H9 (cell line): Measurements from ENCODE around the gene GRAMD1C. TPM values are rescaled to one million over a fixed set of nuclear protein-coding genes. Genes with fewer than 3 reads are reported as not detected.

Experiments
- DNase-seq: peaks from one replicate; pipeline ENCODE4 v3.0.0-alpha.2; 2017
- H2AFZ ChIP-seq: one replicate; pipeline ENCODE4 v1.6.1; 2013; ENCODE audit warnings: mild to moderate bottlenecking, low read length, control low read depth, moderate library complexity
- H2AK5ac ChIP-seq: 2 replicates; pipeline ENCODE4 v1.6.1; 2013; ENCODE audit warnings: low read length, control low read depth, mixed read lengths; ENCODE audit not compliant: insufficient read length
- H2BK120ac ChIP-seq: one replicate; pipeline ENCODE4 v1.6.1; 2013; ENCODE audit warnings: low read depth, mild to moderate bottlenecking, low read length, control low read depth, inconsistent platforms; ENCODE audit not compliant: poor library complexity, severe bottlenecking
- H2BK12ac ChIP-seq: 2 replicates; pipeline ENCODE4 v1.6.1; 2013; ENCODE audit warnings: low read length, control low read depth, mixed read lengths, low read depth; ENCODE audit not compliant: insufficient read length
- H2BK15ac ChIP-seq: 2 replicates; pipeline ENCODE4 v1.6.1; 2013; ENCODE audit warnings: low read depth, low read length, control low read depth
- H2BK20ac ChIP-seq: one replicate; pipeline ENCODE4 v1.6.1; 2013; ENCODE audit warnings: low read depth, mild to moderate bottlenecking, low read length, control low read depth, inconsistent platforms; ENCODE audit not compliant: poor library complexity, severe bottlenecking
- H2BK5ac ChIP-seq: 2 replicates; pipeline ENCODE4 v1.6.1; 2013; ENCODE audit warnings: low read length, control low read depth, mixed read lengths; ENCODE audit not compliant: insufficient read length
- H3K14ac ChIP-seq: 2 replicates; pipeline ENCODE4 v1.6.1; 2013; ENCODE audit warnings: low read length, control low read depth; ENCODE audit not compliant: insufficient read depth
- H3K18ac ChIP-seq: 2 replicates; pipeline ENCODE4 v1.6.1; 2013; ENCODE audit warnings: low read depth, mild to moderate bottlenecking, mixed read lengths, low read length, control low read depth; ENCODE audit not compliant: insufficient read length
- H3K23ac ChIP-seq: 2 replicates; pipeline ENCODE4 v1.6.1; 2013; ENCODE audit warnings: low read length, control low read depth, mixed read lengths, low read depth; ENCODE audit not compliant: insufficient read length
- H3K23me2 ChIP-seq: 2 replicates; pipeline ENCODE4 v1.6.1; 2013; ENCODE audit warnings: low read depth, mild to moderate bottlenecking, mixed read lengths, low read length, control low read depth; ENCODE audit not compliant: insufficient read length, poor library complexity, severe bottlenecking
- H3K27ac ChIP-seq: 2 replicates; pipeline ENCODE4 v1.5.1; 2013; ENCODE audit warnings: low read length, control low read depth, mixed read lengths, low read depth; ENCODE audit not compliant: insufficient read length
- H3K27me3 ChIP-seq: 2 replicates; pipeline ENCODE4 v1.6.1; 2013; ENCODE audit warnings: low read length, control low read depth, inconsistent platforms; ENCODE audit not compliant: insufficient read depth
- H3K4ac ChIP-seq: 2 replicates; pipeline ENCODE4 v1.6.1; 2013; ENCODE audit warnings: low read depth, mild to moderate bottlenecking, control low read depth, inconsistent platforms, low read length, moderate library complexity
- H3K4me1 ChIP-seq: 2 replicates; pipeline ENCODE4 v1.6.1; 2013; ENCODE audit warnings: low read length, control low read depth, inconsistent platforms; ENCODE audit not compliant: insufficient read depth
- H3K4me2 ChIP-seq: 2 replicates; pipeline ENCODE4 v1.6.1; 2013; ENCODE audit warnings: low read length, control low read depth, mixed read lengths; ENCODE audit not compliant: insufficient read length, insufficient read depth
- H3K56ac ChIP-seq: 2 replicates; pipeline ENCODE4 v1.6.1; 2013; ENCODE audit warnings: low read depth, mild to moderate bottlenecking, mixed read lengths, low read length, control low read depth; ENCODE audit not compliant: insufficient read length
- H3K79me1 ChIP-seq: 2 replicates; pipeline ENCODE4 v1.6.1; 2013; ENCODE audit warnings: low read depth, mild to moderate bottlenecking, moderate library complexity, low read length, control low read depth, inconsistent platforms; ENCODE audit not compliant: insufficient read depth, poor library complexity, severe bottlenecking
- H3K79me2 ChIP-seq: 2 replicates; pipeline ENCODE4 v1.6.1; 2013; ENCODE audit warnings: low read length, control low read depth, inconsistent platforms; ENCODE audit not compliant: insufficient read depth
- H3K9ac ChIP-seq: 2 replicates; pipeline ENCODE4 v1.6.1; 2013; ENCODE audit warnings: low read length, control low read depth, mixed read lengths; ENCODE audit not compliant: insufficient read length; ENCODE audit errors: extremely low read depth
- H3K9me3 ChIP-seq: one replicate; pipeline ENCODE4 v1.6.1; 2013; ENCODE audit warnings: low read depth, low read length, inconsistent platforms; ENCODE audit not compliant: control insufficient read depth
- H3T11ph ChIP-seq: one replicate; pipeline ENCODE4 v1.6.1; 2013; ENCODE audit warnings: mild to moderate bottlenecking, low read length, control low read depth, inconsistent platforms
- H4K20me1 ChIP-seq: one replicate; pipeline ENCODE4 v1.6.1; 2013; ENCODE audit not compliant: control insufficient read depth, insufficient read length, insufficient read depth
- H4K5ac ChIP-seq: 2 replicates; pipeline ENCODE4 v1.6.1; 2013; ENCODE audit warnings: low read depth, mild to moderate bottlenecking, mixed read lengths, low read length, control low read depth; ENCODE audit not compliant: insufficient read length
- H4K8ac ChIP-seq: replicated peaks from 2 replicates; pipeline ENCODE4 v1.6.1; 2013; ENCODE audit warnings: low read length, control low read depth, mixed read lengths, low read depth; ENCODE audit not compliant: insufficient read length
- H4K91ac ChIP-seq: 2 replicates; pipeline ENCODE4 v1.6.1; 2013; ENCODE audit warnings: low read depth, mild to moderate bottlenecking, moderate library complexity, mixed read lengths, low read length, control low read depth; ENCODE audit not compliant: insufficient read length
- H3K27ac Mint-ChIP-seq, 3 experiments: 2 replicates in 2 of 3; 3 replicates in 1 of 3; pipeline ENCODE4 v1.8.0; 2020 to 2021; ENCODE audit warnings: mixed read lengths in 3 of 3, mild to moderate bottlenecking in 1 of 3, moderate library complexity in 1 of 3
- H3K27me3 Mint-ChIP-seq: 2 replicates; pipeline ENCODE4 v1.8.0; 2021; ENCODE audit warnings: low read depth, mild to moderate bottlenecking, moderate library complexity, mixed read lengths
- H3K36me3 Mint-ChIP-seq, 3 experiments: 2 replicates in 2 of 3; 3 replicates in 1 of 3; pipeline ENCODE4 v1.8.0; 2020 to 2021; ENCODE audit warnings: low read depth in 3 of 3, mixed read lengths in 3 of 3; ENCODE audit not compliant: insufficient read depth in 1 of 3
- H3K4me1 Mint-ChIP-seq, 2 experiments: 2 replicates each; pipeline ENCODE4 v1.8.0; 2020; ENCODE audit warnings: mixed read lengths in 2 of 2
- H3K4me3 Mint-ChIP-seq, 2 experiments: 2 replicates in 1 of 2; 3 replicates in 1 of 2; pipeline ENCODE4 v1.8.0; 2020 to 2021; ENCODE audit warnings: mild to moderate bottlenecking in 2 of 2, mixed read lengths in 2 of 2, moderate library complexity in 1 of 2
- H3K9me3 Mint-ChIP-seq, 2 experiments: 2 replicates in 1 of 2; 3 replicates in 1 of 2; pipeline ENCODE4 v1.8.0; 2020; ENCODE audit warnings: mild to moderate bottlenecking in 2 of 2, mixed read lengths in 2 of 2, moderate library complexity in 1 of 2
- WGBS: extraction: QIAGEN DNeasy Blood & Tissue Kit; methylation state at CpG from one replicate; pipeline ENCODE4 v1.1.7; 2013; ENCODE audit warnings: missing lambda C conversion rate, low lambda C conversion rate, mixed read lengths; ENCODE audit not compliant: insufficient read length; ENCODE audit errors: extremely low coverage; 5-methylcytosine and 5-hydroxymethylcytosine counted together
- total RNA-seq: library from RNA; stranded (reverse); gene quantifications from 2 replicates; pipeline ENCODE4 v1.2.1, GENCODE V29; 2021
- TF ChIP-seq, protein P1 (sequence below): fragments of 200-600 bp; sonication (generic); conservative IDR thresholded peaks from 3 replicates; pipeline ENCODE4 v1.8.0; 2021; ENCODE audit warnings: antibody characterized with exemption, mild to moderate bottlenecking

The GRAMD1C gene
- total RNA-seq, 1 experiment from 2014 or later, result 1.8 TPM

DNA sequence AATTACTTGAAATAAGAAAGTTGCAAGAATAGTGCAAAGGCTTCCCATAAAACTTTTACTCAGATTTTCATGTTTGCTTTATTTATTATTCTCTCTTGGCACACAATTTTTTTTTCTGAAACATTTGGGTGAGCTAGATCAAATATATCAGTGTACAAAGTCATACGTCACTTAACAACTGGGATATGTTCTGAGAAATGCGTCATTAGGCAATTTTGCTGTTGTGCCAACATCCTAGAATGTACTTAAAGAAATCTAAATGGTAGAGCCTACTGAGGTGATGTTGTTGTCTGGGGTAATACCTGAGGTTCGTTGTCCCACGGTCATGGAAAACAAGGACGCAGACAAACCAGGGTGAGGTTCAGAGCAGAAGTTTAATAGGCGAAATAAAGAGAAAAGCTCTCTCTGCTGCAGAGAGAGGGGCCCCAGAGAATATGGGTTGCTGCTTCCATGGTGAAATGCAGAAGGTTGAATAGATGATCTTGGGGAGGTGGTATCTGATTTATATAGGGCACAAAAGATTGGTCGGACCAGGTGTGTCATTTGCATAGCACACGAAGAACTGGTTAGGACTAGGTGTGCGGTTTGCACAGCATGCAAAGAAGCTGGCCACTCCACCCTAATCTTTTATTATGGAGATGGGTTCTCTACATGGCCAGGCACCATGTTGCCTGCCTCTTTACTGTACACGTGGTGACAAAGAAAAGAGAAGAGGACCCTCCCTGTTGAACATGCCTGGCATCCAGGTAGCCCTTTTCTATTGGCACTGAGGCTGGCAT is 8.8 kb upstream of the GRAMD1C start:
- TF ChIP-seq, protein P1, sequence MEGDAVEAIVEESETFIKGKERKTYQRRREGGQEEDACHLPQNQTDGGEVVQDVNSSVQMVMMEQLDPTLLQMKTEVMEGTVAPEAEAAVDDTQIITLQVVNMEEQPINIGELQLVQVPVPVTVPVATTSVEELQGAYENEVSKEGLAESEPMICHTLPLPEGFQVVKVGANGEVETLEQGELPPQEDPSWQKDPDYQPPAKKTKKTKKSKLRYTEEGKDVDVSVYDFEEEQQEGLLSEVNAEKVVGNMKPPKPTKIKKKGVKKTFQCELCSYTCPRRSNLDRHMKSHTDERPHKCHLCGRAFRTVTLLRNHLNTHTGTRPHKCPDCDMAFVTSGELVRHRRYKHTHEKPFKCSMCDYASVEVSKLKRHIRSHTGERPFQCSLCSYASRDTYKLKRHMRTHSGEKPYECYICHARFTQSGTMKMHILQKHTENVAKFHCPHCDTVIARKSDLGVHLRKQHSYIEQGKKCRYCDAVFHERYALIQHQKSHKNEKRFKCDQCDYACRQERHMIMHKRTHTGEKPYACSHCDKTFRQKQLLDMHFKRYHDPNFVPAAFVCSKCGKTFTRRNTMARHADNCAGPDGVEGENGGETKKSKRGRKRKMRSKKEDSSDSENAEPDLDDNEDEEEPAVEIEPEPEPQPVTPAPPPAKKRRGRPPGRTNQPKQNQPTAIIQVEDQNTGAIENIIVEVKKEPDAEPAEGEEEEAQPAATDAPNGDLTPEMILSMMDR, result no peak
- peaks cover 10% of the 10 kb centered on the region; the same call in 1 of the 2 replicates for H3K4me1 ChIP-seq
- Mint-ChIP-seq H3K4me3 (no peak overlapping the region), H3K27ac (no peak overlapping the region), H3K36me3 (no peaks in the 10 kb centered on the region), H3K9me3 (no peaks in the 10 kb centered on the region), H3K27me3 (no peaks in the 10 kb centered on the region), H3K4me1 (peaks cover 11 to 16% of the 10 kb centered on the region in 2 experiments)
- no peak overlapping the region for H4K5ac ChIP-seq
- no peaks in the 10 kb centered on the region for H3K79me1 ChIP-seq
- H3K18ac ChIP-seq, result no peak overlapping the region
- no peak overlapping the region for H3K4me2 ChIP-seq
- no peak overlapping the region for H3K4ac ChIP-seq
- H3K23ac ChIP-seq, result no peak overlapping the region
- H3K79me2 ChIP-seq, result no peaks in the 10 kb centered on the region
- no peak overlapping the region for H4K8ac ChIP-seq
- H4K20me1 ChIP-seq, result no peaks in the 10 kb centered on the region
- no peak overlapping the region for H3K9ac ChIP-seq
- H4K91ac ChIP-seq, result no peak overlapping the region
- no peak overlapping the region for H2AFZ ChIP-seq
- no peak overlapping the region for H2BK120ac ChIP-seq
- H3K56ac ChIP-seq, result no peak overlapping the region
- no peaks in the 10 kb centered on the region for H3K23me2 ChIP-seq
- no peak for DNase-seq
- H3K27me3 ChIP-seq, result no peaks in the 10 kb centered on the region
- no peak overlapping the region for H2BK20ac ChIP-seq
- no peak overlapping the region for H2AK5ac ChIP-seq
- no CpG with 5 or more reads among the region's 10 CpGs for WGBS
- H3K14ac ChIP-seq, result no peak overlapping the region
- no peak overlapping the region for H2BK12ac ChIP-seq
- no peaks in the 10 kb centered on the region for H3K9me3 ChIP-seq
- no peak overlapping the region for H2BK15ac ChIP-seq
- H3T11ph ChIP-seq, result no peak overlapping the region
- H3K27ac ChIP-seq, result no peak overlapping the region
- H2BK5ac ChIP-seq, result no peak overlapping the region
